GM10266 (cell line): ENCODE results near the gene TLCD3B.
"Not testable (repeated sequence)": the region's sequence is repeated elsewhere in the genome, so short reads cannot be mapped to it uniquely, and the experiment has no call there.

ENCODE experiments used
- DNase-seq: peaks from one replicate; pipeline ENCODE4 v3.0.0; 2012; ENCODE audit errors: extremely low spot score
- CTCF ChIP-seq: IDR thresholded peaks from 2 replicates; pipeline ENCODE4 v1.5.1; 2012; ENCODE audit warnings: mild to moderate bottlenecking, low read depth; ENCODE audit not compliant: control insufficient read depth, insufficient read depth; ENCODE audit errors: missing control alignments

Gene TLCD3B

GRCh38 chr16:30024451-30024850 is 6.6 kb downstream of the TLCD3B start:
- no peak for TF ChIP-seq CTCF
- no peak for DNase-seq

- no peak for DNase-seq
- TF ChIP-seq CTCF: no peak
Measured at GRCh38 chr16:30023586-30023985, 7.5 kb downstream of the TLCD3B start.

- no peak for TF ChIP-seq CTCF
Measured at GRCh38 chr16:30022887-30023286, 8.2 kb downstream of the TLCD3B start, which contains the start of gene C16orf92. C16orf92 (plus strand) TSS chr16:30023198; CDS start chr16:30023341, 143 bp downstream.

GRCh38 chr16:30018731-30019158 is 12.3 kb downstream of the TLCD3B start:
- no peak for DNase-seq
- no peak for TF ChIP-seq CTCF

More at GRCh38 chr16:30022887-30023286, 8.2 kb downstream of the TLCD3B start, which contains the start of gene C16orf92:
- no peak for DNase-seq

- DNase-seq: not testable (repeated sequence)
Measured at GRCh38 chr16:30017937-30018336, 13.1 kb downstream of the TLCD3B start.

GRCh38 chr16:30017277-30017656 is 13.8 kb downstream of the TLCD3B start:
- DNase-seq: no peak
- TF ChIP-seq CTCF: no peak

- DNase-seq: no peak
- no peak for TF ChIP-seq CTCF
Measured at GRCh38 chr16:30016555-30017276, 14.4 kb downstream of the TLCD3B start.

GRCh38 chr16:30015450-30015849 is 15.6 kb downstream of the TLCD3B start:
- not testable (repeated sequence) for DNase-seq

- DNase-seq: not testable (repeated sequence)
Measured at GRCh38 chr16:30012598-30012997, 18.5 kb downstream of the TLCD3B start.
